ENCODE data around the gene PLCG1.

Gene PLCG1

DNA sequence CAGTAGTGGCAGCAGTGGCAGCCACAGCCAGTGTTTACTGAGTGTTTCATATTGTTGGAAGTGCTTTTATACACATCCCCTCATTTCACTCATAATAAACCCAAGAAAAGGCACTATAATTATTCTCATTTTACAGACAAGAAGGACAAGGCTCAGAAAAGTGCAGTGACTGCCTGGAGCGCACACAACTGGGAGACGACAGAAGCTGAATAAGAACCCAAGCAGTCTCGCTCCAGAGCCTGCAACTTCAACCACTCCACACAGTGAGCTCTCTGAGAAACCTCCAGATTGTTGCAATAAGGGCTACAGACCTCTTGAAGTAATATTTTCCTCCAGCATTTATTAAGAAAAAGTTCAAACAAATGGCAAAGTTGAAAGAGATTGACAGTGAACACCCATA lies 76.9 kb downstream of the PLCG1 start:
- H3K4me3 ChIP-seq (ENCODE audit: low read depth, low read length) = no peak overlapping the region
- TF ChIP-seq POLR2A (IDR thresholded peaks at IDR 0.05; ENCODE audit: extremely low read depth, insufficient read length) (no peak), MYC (IDR thresholded peaks at IDR 0.05; ENCODE audit: low read depth, low read length) (no peak), CTCF (IDR thresholded peaks at IDR 0.05; ENCODE audit: low read depth, low read length) (no peak)
- TF ChIP-seq, protein P1, sequence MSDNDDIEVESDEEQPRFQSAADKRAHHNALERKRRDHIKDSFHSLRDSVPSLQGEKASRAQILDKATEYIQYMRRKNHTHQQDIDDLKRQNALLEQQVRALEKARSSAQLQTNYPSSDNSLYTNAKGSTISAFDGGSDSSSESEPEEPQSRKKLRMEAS (IDR thresholded peaks at IDR 0.05; ENCODE audit: low read depth, low read length) = no peak
- DNase-seq (ENCODE audit: low read depth) = no peak

DNA sequence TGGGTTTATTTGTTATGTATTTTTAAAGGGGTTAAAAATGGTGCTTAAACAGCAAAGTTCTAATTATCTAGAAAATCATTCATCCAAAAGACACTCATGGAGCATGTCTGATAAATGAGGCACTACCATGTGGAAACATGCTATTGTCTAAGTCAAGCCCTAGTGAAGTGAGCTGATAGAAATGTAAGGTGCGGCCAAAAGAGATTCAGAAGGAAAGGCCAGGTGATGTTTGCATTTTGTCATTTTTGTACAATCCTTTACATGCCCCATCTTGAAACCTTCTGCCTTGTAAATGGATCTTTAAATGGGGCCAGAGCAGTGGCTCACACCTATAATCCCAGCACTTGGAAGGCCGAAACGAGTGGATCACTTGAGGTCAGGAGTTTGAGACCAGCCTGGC lies 77.3 kb downstream of the PLCG1 start:
- TF ChIP-seq CTCF (IDR thresholded peaks at IDR 0.05; ENCODE audit: low read depth, low read length) (no peak), POLR2A (IDR thresholded peaks at IDR 0.05; ENCODE audit: extremely low read depth, insufficient read length) (no peak), MYC (IDR thresholded peaks at IDR 0.05; ENCODE audit: low read depth, low read length) (no peak)
- TF ChIP-seq, protein P1 (IDR thresholded peaks at IDR 0.05; ENCODE audit: low read depth, low read length) = no peak
- no peak for DNase-seq (ENCODE audit: low read depth)
- no peak overlapping the region for H3K4me3 ChIP-seq (ENCODE audit: low read depth, low read length)

- no peak overlapping the region for H3K4me3 ChIP-seq (ENCODE audit: low read depth, low read length)
- no peak for DNase-seq (ENCODE audit: low read depth)
- TF ChIP-seq POLR2A (IDR thresholded peaks at IDR 0.05; ENCODE audit: extremely low read depth, insufficient read length) (no peak), CTCF (IDR thresholded peaks at IDR 0.05; ENCODE audit: low read depth, low read length) (no peak), MYC (IDR thresholded peaks at IDR 0.05; ENCODE audit: low read depth, low read length) (no peak)
- TF ChIP-seq, protein P1 (IDR thresholded peaks at IDR 0.05; ENCODE audit: low read depth, low read length) = no peak
Observed at GRCh38 chr20:41217422-41217821, 80.1 kb downstream of the PLCG1 start.

GRCh38 chr20:41218466-41218865 lies 81.1 kb downstream of the PLCG1 start:
- DNase-seq (ENCODE audit: low read depth) = no peak
- TF ChIP-seq CTCF (IDR thresholded peaks at IDR 0.05; ENCODE audit: low read depth, low read length) = no peak
- no peak for TF ChIP-seq POLR2A (IDR thresholded peaks at IDR 0.05; ENCODE audit: extremely low read depth, insufficient read length)
- TF ChIP-seq, protein P1 (IDR thresholded peaks at IDR 0.05; ENCODE audit: low read depth, low read length) = no peak
- TF ChIP-seq MYC (IDR thresholded peaks at IDR 0.05; ENCODE audit: low read depth, low read length) = no peak
- no peak overlapping the region for H3K4me3 ChIP-seq (ENCODE audit: low read depth, low read length)

DNA sequence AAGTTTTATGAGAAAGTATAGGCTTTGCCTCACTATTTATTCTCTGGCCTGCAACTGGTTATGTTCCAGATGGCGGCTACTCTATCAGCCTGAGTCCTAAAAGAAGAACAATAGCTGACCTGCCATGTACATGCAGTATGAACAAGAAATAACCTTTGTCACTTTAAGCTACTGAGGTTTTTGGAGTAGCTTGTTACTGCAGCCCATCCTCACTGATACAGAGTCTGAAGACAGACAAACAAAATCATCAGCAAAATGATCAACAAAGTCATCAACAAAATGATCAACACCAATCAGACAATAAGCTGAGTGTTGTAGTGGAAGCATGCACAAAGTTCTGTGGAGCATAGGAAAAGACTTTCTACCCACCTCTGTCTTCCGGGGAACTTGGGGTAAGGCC lies 82.5 kb downstream of the PLCG1 start:
- no peak overlapping the region for H3K4me3 ChIP-seq (ENCODE audit: low read depth, low read length)
- TF ChIP-seq, protein P1 (IDR thresholded peaks at IDR 0.05; ENCODE audit: low read depth, low read length) = no peak
- TF ChIP-seq CTCF (IDR thresholded peaks at IDR 0.05; ENCODE audit: low read depth, low read length) = no peak
- TF ChIP-seq POLR2A (IDR thresholded peaks at IDR 0.05; ENCODE audit: extremely low read depth, insufficient read length) = no peak
- TF ChIP-seq MYC (IDR thresholded peaks at IDR 0.05; ENCODE audit: low read depth, low read length) = no peak
- DNase-seq (ENCODE audit: low read depth) = no peak

All from NB4 (cell line).